ENCODE data around the gene ACADVL.
A peak's percentile ranks its signal among the peaks of the same experiment; 100 is the strongest.
"Not testable (repeated sequence)": the region's sequence is repeated elsewhere in the genome, so short reads cannot be mapped to it uniquely, and the experiment has no call there.

ACADVL gene

GRCh38 chr17:7241783-7242716 is 22.3 kb downstream of the ACADVL start, which contains the start of gene GABARAP:
GABARAP (minus strand) TSS chr17:7242449; CDS start chr17:7242330, 119 bp downstream.
- TF ChIP-seq CTCF (conservative IDR thresholded peaks at IDR 0.05; ENCODE audit: low read depth) = no peak
- DNase-seq (ENCODE audit: low spot score) = peak; percentile 85
- POLR2A ChIA-PET (ENCODE audit: low non-redundant PET) = interaction anchor here (0.5 to 1.3 kb wide), 7 partner anchors 9 to 238 kb away, joined by 3 to 6 read pairs (median 4); no protein-coding TSS in a partner anchor
- peak within 1 kb of the TSS; percentile 90 for H3K27ac ChIP-seq
- CTCF ChIA-PET = interaction anchor here (0.9 to 1.0 kb wide), 2 partner anchors 8 to 55 kb away, joined by 5 read pairs; no protein-coding TSS in a partner anchor

GRCh38 chr17:7242717-7243452 is 23.1 kb downstream of the ACADVL start:
- ChIA-PET CTCF (interaction anchor here (0.6 to 1.0 kb wide), 2 partner anchors 54 to 237 kb away, joined by 5 to 6 read pairs; no protein-coding TSS in a partner anchor), POLR2A (ENCODE audit: low non-redundant PET) (interaction anchor here (0.8 to 1.3 kb wide), 3 partner anchors 8 to 211 kb away, joined by 3 to 4 read pairs (median 3); no protein-coding TSS in a partner anchor)
- peak; percentile 71 for DNase-seq (ENCODE audit: low spot score)
- TF ChIP-seq CTCF (conservative IDR thresholded peaks at IDR 0.05; ENCODE audit: low read depth) = no peak
- H3K27ac ChIP-seq = peak overlapping the region; percentile 90

GRCh38 chr17:7243453-7243729 is 23.7 kb downstream of the ACADVL start:
- POLR2A ChIA-PET (ENCODE audit: low non-redundant PET) = no interaction called here
- no peak for DNase-seq (ENCODE audit: low spot score)
- CTCF ChIA-PET = no interaction called here
- H3K27ac ChIP-seq = peak overlapping the region; percentile 90
- TF ChIP-seq CTCF (conservative IDR thresholded peaks at IDR 0.05; ENCODE audit: low read depth) = no peak

- POLR2A ChIA-PET (ENCODE audit: low non-redundant PET); CTCF ChIA-PET: not testable (repeated sequence)
- peak overlapping the region; percentile 90 for H3K27ac ChIP-seq
Measured at GRCh38 chr17:7243838-7244237, 24.1 kb downstream of the ACADVL start.

GRCh38 chr17:7246779-7247178 is 27.0 kb downstream of the ACADVL start:
- POLR2A ChIA-PET (ENCODE audit: low non-redundant PET) = no interaction called here
- CTCF ChIA-PET = no interaction called here

More at GRCh38 chr17:7243838-7244237, 24.1 kb downstream of the ACADVL start:
- DNase-seq (ENCODE audit: low spot score) = not testable (repeated sequence)

GRCh38 chr17:7248796-7249195 is 29.1 kb downstream of the ACADVL start:
- H3K27ac ChIP-seq = peak overlapping the region; percentile 98
- no peak for DNase-seq (ENCODE audit: low spot score)
- ChIA-PET CTCF (no interaction called here), POLR2A (ENCODE audit: low non-redundant PET) (no interaction called here)
- no peak for TF ChIP-seq CTCF (conservative IDR thresholded peaks at IDR 0.05; ENCODE audit: low read depth)

More at GRCh38 chr17:7246779-7247178, 27.0 kb downstream of the ACADVL start:
- no peak for TF ChIP-seq CTCF (conservative IDR thresholded peaks at IDR 0.05; ENCODE audit: low read depth)
- peak overlapping the region; percentile 28 for H3K27ac ChIP-seq
- DNase-seq (ENCODE audit: low spot score) = no peak
